Right atrium auricular region (tissue), 2 donors: ENCODE results near the gene POU2F3. TPM values are rescaled to one million over a fixed set of nuclear protein-coding genes. Genes with fewer than 3 reads are reported as not detected.

ENCODE experiments used
- DNase-seq: peaks from one replicate; pipeline ENCODE4 v3.0.0-alpha.2; 2019; ENCODE audit warnings: low spot score
- H3K27ac ChIP-seq, 2 donors: fragments of 200-600 bp; sonication (generic); 1 replicate in 1 of 2; 2 replicates in 1 of 2; pipeline ENCODE4 v1.5.1; 2016 to 2019
- H3K27me3 ChIP-seq, 2 donors: fragments of 200-600 bp; sonication (generic); one replicate each; pipeline versions ENCODE4 v1.5.1 to v1.6.0; 2017 to 2019
- H3K36me3 ChIP-seq: fragments of 200-600 bp; sonication (generic); one replicate; pipeline ENCODE4 v1.5.1; 2016
- H3K4me1 ChIP-seq, 2 donors: fragments of 200-600 bp; sonication (generic); one replicate each; pipeline versions ENCODE4 v1.5.1 to v1.6.0; 2017 to 2019
- H3K4me3 ChIP-seq, 2 donors: fragments of 200-600 bp; sonication (generic); 1 replicate in 1 of 2; 2 replicates in 1 of 2; pipeline ENCODE4 v1.5.1; 2017 to 2019; ENCODE audit warnings: mild to moderate bottlenecking in 1 of 2, moderate library complexity in 1 of 2
- H3K9me3 ChIP-seq, 2 donors: fragments of 200-600 bp; sonication (generic); one replicate each; pipeline ENCODE4 v1.5.1; 2019
- total RNA-seq, 2 donors: library from RNA; depleted of rRNA; stranded (reverse); fragments of >200 nt; gene quantifications; one replicate each; pipeline ENCODE4 v1.1.0, GENCODE V29; 2016
- TF ChIP-seq, protein P1 (sequence below), 2 donors: fragments of 200-600 bp; sonication (generic); IDR thresholded peaks; one replicate each; pipeline ENCODE4 v1.5.1; 2019; ENCODE audit warnings: antibody characterized with exemption in 2 of 2

The POU2F3 gene
- total RNA-seq, 2 donors from 2014 or later, result not detected

- H3K27me3 ChIP-seq, result no peaks in the 10 kb centered on the region
- H3K9me3 ChIP-seq, result no peaks in the 10 kb centered on the region
- H3K4me1 ChIP-seq, result peaks cover 0 to 11% of the 10 kb centered on the region in 2 donors
- H3K27ac ChIP-seq, result no peak overlapping the region
- TF ChIP-seq, protein P1, sequence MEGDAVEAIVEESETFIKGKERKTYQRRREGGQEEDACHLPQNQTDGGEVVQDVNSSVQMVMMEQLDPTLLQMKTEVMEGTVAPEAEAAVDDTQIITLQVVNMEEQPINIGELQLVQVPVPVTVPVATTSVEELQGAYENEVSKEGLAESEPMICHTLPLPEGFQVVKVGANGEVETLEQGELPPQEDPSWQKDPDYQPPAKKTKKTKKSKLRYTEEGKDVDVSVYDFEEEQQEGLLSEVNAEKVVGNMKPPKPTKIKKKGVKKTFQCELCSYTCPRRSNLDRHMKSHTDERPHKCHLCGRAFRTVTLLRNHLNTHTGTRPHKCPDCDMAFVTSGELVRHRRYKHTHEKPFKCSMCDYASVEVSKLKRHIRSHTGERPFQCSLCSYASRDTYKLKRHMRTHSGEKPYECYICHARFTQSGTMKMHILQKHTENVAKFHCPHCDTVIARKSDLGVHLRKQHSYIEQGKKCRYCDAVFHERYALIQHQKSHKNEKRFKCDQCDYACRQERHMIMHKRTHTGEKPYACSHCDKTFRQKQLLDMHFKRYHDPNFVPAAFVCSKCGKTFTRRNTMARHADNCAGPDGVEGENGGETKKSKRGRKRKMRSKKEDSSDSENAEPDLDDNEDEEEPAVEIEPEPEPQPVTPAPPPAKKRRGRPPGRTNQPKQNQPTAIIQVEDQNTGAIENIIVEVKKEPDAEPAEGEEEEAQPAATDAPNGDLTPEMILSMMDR (IDR thresholded peaks at IDR 0.05), result no peak
- H3K36me3 ChIP-seq, result no peaks in the 10 kb centered on the region
- no peak overlapping the region for H3K4me3 ChIP-seq
- DNase-seq, result no peak
Measured at GRCh38 chr11:120259241-120259640, 19.3 kb downstream of the POU2F3 start.

- Histone ChIP-seq H3K9me3 (no peaks in the 10 kb centered on the region), H3K36me3 (no peaks in the 10 kb centered on the region), H3K4me1 (peaks cover 0 to 9% of the 10 kb centered on the region in 2 donors), H3K27me3 (no peaks in the 10 kb centered on the region), H3K27ac (no peak overlapping the region), H3K4me3 (no peak overlapping the region)
- TF ChIP-seq, protein P1 (IDR thresholded peaks at IDR 0.05), result no peak
- DNase-seq, result no peak
Measured at GRCh38 chr11:120259988-120260565, 20.1 kb downstream of the POU2F3 start.

DNA sequence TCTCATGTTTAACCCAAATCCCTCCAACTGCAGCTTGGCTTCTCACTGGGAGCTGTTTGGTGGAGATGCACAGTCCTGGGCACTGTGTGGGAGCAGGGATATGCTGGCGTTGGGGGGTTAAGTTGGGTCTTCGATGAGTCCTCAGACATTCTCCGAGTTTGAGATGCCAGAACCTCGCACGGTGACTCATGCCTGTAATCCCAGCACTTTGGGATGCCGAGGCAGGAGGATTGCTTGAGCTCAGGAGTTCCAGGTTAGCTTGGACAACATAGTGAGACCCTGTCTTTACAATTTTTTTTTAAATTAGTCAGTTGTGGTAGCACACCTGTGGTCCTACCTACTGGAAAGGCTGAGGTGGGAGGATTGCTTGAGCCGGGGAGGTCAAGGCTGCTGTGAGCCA lies 20.7 kb downstream of the POU2F3 start:
- Histone ChIP-seq H3K27ac (no peak overlapping the region), H3K27me3 (no peaks in the 10 kb centered on the region), H3K4me1 (peaks cover 0 to 3% of the 10 kb centered on the region in 2 donors), H3K4me3 (no peak overlapping the region), H3K36me3 (no peaks in the 10 kb centered on the region), H3K9me3 (no peaks in the 10 kb centered on the region)
- no peak for DNase-seq
- TF ChIP-seq, protein P1 (IDR thresholded peaks at IDR 0.05), result no peak

DNA sequence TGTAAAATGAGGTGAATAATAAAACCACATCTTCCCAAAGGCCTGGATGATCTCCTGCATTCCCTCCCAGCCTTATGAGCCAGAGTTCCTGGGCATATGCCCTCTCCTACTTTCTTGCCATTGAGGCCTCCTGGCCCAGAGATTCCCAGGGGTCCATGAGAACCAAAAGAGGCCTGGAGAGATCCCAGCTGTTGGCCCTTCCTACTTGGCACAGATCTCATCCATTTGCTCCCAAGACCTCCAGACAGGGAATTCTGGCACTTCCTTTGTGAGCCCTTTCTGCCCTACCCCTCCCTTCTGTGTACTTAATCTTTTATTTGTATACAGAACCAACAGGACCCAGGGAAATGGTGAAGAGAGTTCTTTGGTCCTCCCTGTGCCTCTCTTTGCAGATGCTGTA lies 21.4 kb downstream of the POU2F3 start:
- DNase-seq, result no peak
- no peak overlapping the region for H3K27ac ChIP-seq
- H3K9me3 ChIP-seq, result no peaks in the 10 kb centered on the region
- TF ChIP-seq, protein P1 (IDR thresholded peaks at IDR 0.05), result no peak
- no peaks in the 10 kb centered on the region for H3K4me1 ChIP-seq
- no peaks in the 10 kb centered on the region for H3K36me3 ChIP-seq
- H3K27me3 ChIP-seq, result no peaks in the 10 kb centered on the region
- H3K4me3 ChIP-seq, result no peak overlapping the region

GRCh38 chr11:120261931-120262330 lies 22.0 kb downstream of the POU2F3 start:
- Histone ChIP-seq H3K36me3 (no peaks in the 10 kb centered on the region), H3K4me1 (no peaks in the 10 kb centered on the region), H3K4me3 (no peak overlapping the region), H3K27me3 (no peaks in the 10 kb centered on the region), H3K9me3 (no peaks in the 10 kb centered on the region), H3K27ac (no peak overlapping the region)
- TF ChIP-seq, protein P1 (IDR thresholded peaks at IDR 0.05), result no peak
- DNase-seq, result no peak

DNA sequence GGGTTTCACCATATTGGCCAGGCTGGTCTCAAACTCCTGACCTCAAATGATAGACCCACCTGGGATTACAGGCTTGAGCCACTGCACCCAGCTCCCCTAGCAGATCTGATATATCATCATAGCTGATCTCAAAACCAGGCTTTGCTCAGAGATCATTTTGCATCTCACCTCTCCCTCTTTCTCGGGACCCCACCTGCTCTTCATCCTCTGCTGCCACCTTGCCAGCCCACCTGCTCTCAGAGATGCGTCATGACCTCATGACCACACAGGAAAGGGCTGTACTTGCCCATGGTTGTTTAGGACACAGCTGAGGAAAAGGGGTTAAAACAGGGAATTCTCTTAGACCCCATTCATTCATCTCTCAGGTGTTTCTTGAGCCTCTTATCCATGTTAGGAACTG lies 27.4 kb downstream of the POU2F3 start:
- Histone ChIP-seq H3K27me3 (no peaks in the 10 kb centered on the region), H3K4me1 (no peaks in the 10 kb centered on the region), H3K4me3 (no peak overlapping the region), H3K9me3 (no peaks in the 10 kb centered on the region), H3K36me3 (no peaks in the 10 kb centered on the region), H3K27ac (no peak overlapping the region)
- no peak for DNase-seq
- TF ChIP-seq, protein P1 (IDR thresholded peaks at IDR 0.05), result no peak
